IMR-90 (cell line): ENCODE measurements around the gene EBP. TPM values are rescaled to one million over a fixed set of nuclear protein-coding genes. Genes with fewer than 3 reads are reported as not detected.

Experiments used
- ATAC-seq: fragments of 200-7000 bp; cut with Tn5 transposase; 2 replicates; pipeline ENCODE4 v1.9.1; 2020; ENCODE audit warnings: low read depth, mild to moderate bottlenecking, moderate library complexity
- BruUV-seq: library from RNA; stranded (reverse); fragments of 400-500 nt; replicated peaks from 2 replicates; lab custom pipeline; 2021; lab: Mats Ljungman, UMichigan
- CTCF ChIA-PET: fragments of 300-600 bp; formaldehyde crosslinking; extraction: SDS; loops from one replicate; lab custom pipeline; 2021; ENCODE audit warnings: antibody characterized with exemption; lab: Yijun Ruan, JAX
- POLR2A ChIA-PET: fragments of 300-600 bp; sonication (Branson Sonifier 250); formaldehyde crosslinking; loops from one replicate; lab custom pipeline; 2022; ENCODE audit warnings: antibody characterized with exemption; ENCODE audit not compliant: unreplicated experiment; lab: Charles Lee
- DNase-seq: peaks from one replicate; pipeline ENCODE4 v3.0.0; 2013
- H2AFZ ChIP-seq: replicated peaks from 2 replicates; pipeline ENCODE3; 2013; ENCODE audit warnings: low read length, mild to moderate bottlenecking; ENCODE audit not compliant: poor library complexity
- H2AK5ac ChIP-seq: 2 replicates; pipeline ENCODE4 v1.6.1; 2013; ENCODE audit warnings: low read depth, low read length, inconsistent platforms
- H2AK9ac ChIP-seq: replicated peaks from 2 replicates; pipeline ENCODE3; 2013; ENCODE audit warnings: mild to moderate bottlenecking, low read depth, low read length, moderate library complexity; ENCODE audit not compliant: poor library complexity
- H2BK120ac ChIP-seq: 2 replicates; pipeline ENCODE4 v1.6.1; 2013; ENCODE audit warnings: low read depth, low read length, inconsistent platforms
- H2BK15ac ChIP-seq: 3 replicates; pipeline ENCODE4 v1.6.1; 2013; ENCODE audit warnings: low read depth, low read length, inconsistent platforms
- H2BK20ac ChIP-seq: 2 replicates; pipeline ENCODE4 v1.6.1; 2013; ENCODE audit warnings: low read depth, mild to moderate bottlenecking, inconsistent platforms, low read length, moderate library complexity
- H2BK5ac ChIP-seq: 2 replicates; pipeline ENCODE4 v1.6.1; 2013; ENCODE audit warnings: mild to moderate bottlenecking, low read depth, low read length, inconsistent platforms; ENCODE audit not compliant: poor library complexity, severe bottlenecking
- H3K14ac ChIP-seq: replicated peaks from 2 replicates; pipeline ENCODE4 v1.6.1; 2013; ENCODE audit warnings: low read depth, low read length, inconsistent platforms
- H3K18ac ChIP-seq: 2 replicates; pipeline ENCODE4 v1.6.1; 2013; ENCODE audit warnings: low read depth, low read length, control low read depth
- H3K23ac ChIP-seq: 2 replicates; pipeline ENCODE4 v1.6.1; 2013; ENCODE audit warnings: low read depth, low read length, inconsistent platforms
- H3K27ac ChIP-seq: 2 replicates; pipeline ENCODE4 v1.5.1; 2013; ENCODE audit warnings: mild to moderate bottlenecking, control low read depth, low read length; ENCODE audit not compliant: insufficient read depth
- H3K27me3 ChIP-seq: 2 replicates; pipeline ENCODE4 v1.6.1; 2013; ENCODE audit warnings: low read length; ENCODE audit not compliant: control insufficient read depth, insufficient read depth
- H3K36me3 ChIP-seq: 2 replicates; pipeline ENCODE4 v1.6.1; 2013; ENCODE audit warnings: low read length, mixed read lengths; ENCODE audit not compliant: control insufficient read depth, insufficient read depth
- H3K4ac ChIP-seq: 2 replicates; pipeline ENCODE4 v1.6.1; 2013; ENCODE audit warnings: low read depth, low read length, inconsistent platforms
- H3K4me1 ChIP-seq: 2 replicates; pipeline ENCODE4 v1.6.1; 2013; ENCODE audit warnings: low read length, mixed read lengths; ENCODE audit not compliant: control insufficient read depth, insufficient read depth
- H3K4me2 ChIP-seq: 2 replicates; pipeline ENCODE4 v1.6.1; 2013; ENCODE audit warnings: low read depth, mild to moderate bottlenecking, control low read depth, low read length, moderate library complexity
- H3K4me3 ChIP-seq: 2 replicates; pipeline ENCODE4 v1.5.1; 2013; ENCODE audit warnings: low read depth, mild to moderate bottlenecking, control low read depth, low read length, moderate library complexity; ENCODE audit not compliant: insufficient read depth
- H3K56ac ChIP-seq: 2 replicates; pipeline ENCODE4 v1.6.1; 2013; ENCODE audit warnings: low read length, inconsistent platforms; ENCODE audit not compliant: insufficient read depth; ENCODE audit errors: extremely low read depth
- H3K79me1 ChIP-seq, 2 experiments: 2 replicates each; pipeline ENCODE4 v1.6.1; 2013; ENCODE audit warnings: low read length in 2 of 2, inconsistent platforms in 1 of 2, low read depth in 1 of 2
- H3K9ac ChIP-seq: 2 replicates; pipeline ENCODE4 v1.6.1; 2013; ENCODE audit warnings: low read depth, low read length, control low read depth
- H3K9me1 ChIP-seq: 2 replicates; pipeline ENCODE4 v1.6.1; 2013; ENCODE audit warnings: low read length, inconsistent platforms; ENCODE audit not compliant: insufficient read depth
- H3K9me3 ChIP-seq: 2 replicates; pipeline ENCODE4 v1.6.1; 2013; ENCODE audit warnings: low read length; ENCODE audit not compliant: control insufficient read depth, insufficient read depth
- H4K20me1 ChIP-seq: 2 replicates; pipeline ENCODE4 v1.6.1; 2013; ENCODE audit warnings: low read length, inconsistent platforms; ENCODE audit not compliant: insufficient read depth
- H4K5ac ChIP-seq: 2 replicates; pipeline ENCODE4 v1.6.1; 2013; ENCODE audit warnings: mild to moderate bottlenecking, low read depth, low read length, control low read depth
- H4K8ac ChIP-seq, 2 experiments: 2 replicates each; pipeline ENCODE4 v1.6.1; 2013; ENCODE audit warnings: low read depth in 2 of 2, low read length in 2 of 2, control low read depth in 1 of 2, inconsistent platforms in 1 of 2
- H4K91ac ChIP-seq: 2 replicates; pipeline ENCODE4 v1.6.1; 2013; ENCODE audit warnings: low read depth, low read length, inconsistent platforms; ENCODE audit not compliant: insufficient read depth
- BHLHE40 ChIP-seq: fragments of 150-350 bp; IDR thresholded peaks from 2 replicates; pipeline ENCODE4 v1.6.1; 2016; ENCODE audit warnings: mild to moderate bottlenecking, low read depth, low read length
- CEBPB ChIP-seq: IDR thresholded peaks from 2 replicates; pipeline ENCODE4 v1.6.1; 2012; ENCODE audit warnings: low read depth, low read length, improper control_type of control experiment
- CHD1 ChIP-seq: IDR thresholded peaks from 2 replicates; pipeline ENCODE4 v1.6.1; 2012; ENCODE audit warnings: low read depth, low read length, improper control_type of control experiment
- FOS ChIP-seq: fragments of 150-350 bp; IDR thresholded peaks from 2 replicates; pipeline ENCODE4 v1.6.1; 2016; ENCODE audit warnings: low read depth, low read length
- MAFK ChIP-seq: IDR thresholded peaks from 2 replicates; pipeline ENCODE4 v1.6.1; 2012; ENCODE audit warnings: low read depth, low read length, improper control_type of control experiment
- MAZ ChIP-seq: IDR thresholded peaks from 2 replicates; pipeline ENCODE4 v1.6.1; 2012; ENCODE audit warnings: low read depth, mild to moderate bottlenecking, low read length, improper control_type of control experiment, moderate library complexity, borderline replicate concordance
- MXI1 ChIP-seq: IDR thresholded peaks from 2 replicates; pipeline ENCODE4 v1.6.1; 2012; ENCODE audit warnings: low read depth, mild to moderate bottlenecking, low read length, moderate library complexity, borderline replicate concordance
- NFE2L2 ChIP-seq: fragments of 150-350 bp; IDR thresholded peaks from 2 replicates; pipeline ENCODE4 v1.6.1; 2016; ENCODE audit warnings: low read depth, mild to moderate bottlenecking, low read length
- POLR2A ChIP-seq: IDR thresholded peaks from 2 replicates; pipeline ENCODE4 v1.6.1; 2012; ENCODE audit warnings: mild to moderate bottlenecking, low read depth, low read length
- RAD21 ChIP-seq: IDR thresholded peaks from 2 replicates; pipeline ENCODE4 v1.6.1; 2012; ENCODE audit warnings: low read length, improper control_type of control experiment
- RCOR1 ChIP-seq: IDR thresholded peaks from 2 replicates; pipeline ENCODE4 v1.6.1; 2012; ENCODE audit warnings: mild to moderate bottlenecking, low read length, improper control_type of control experiment; ENCODE audit not compliant: insufficient replicate concordance
- RFX5 ChIP-seq: IDR thresholded peaks from 2 replicates; pipeline ENCODE4 v1.8.0; 2012; ENCODE audit warnings: low read depth, mild to moderate bottlenecking, low read length, moderate library complexity
- SMC3 ChIP-seq: fragments of 150-350 bp; IDR thresholded peaks from 2 replicates; pipeline ENCODE4 v1.6.1; 2016; ENCODE audit warnings: low read depth, mild to moderate bottlenecking, antibody characterized with exemption, low read length, moderate library complexity
- WGBS, 2 experiments: methylation state at CpG; one replicate each; pipeline versions ENCODE4 v1.1.5 to v1.1.7; 2013; ENCODE audit warnings: missing lambda C conversion rate in 2 of 2; ENCODE audit not compliant: insufficient read length in 1 of 2; ENCODE audit errors: extremely low coverage in 2 of 2; 5-methylcytosine and 5-hydroxymethylcytosine counted together
- dilution Hi-C: fragments of 300-500 bp; cut with HindIII; formaldehyde crosslinking; loops from one replicate; pipeline ENCODE4 v1.14.3; 2018; ENCODE audit warnings: low sequenced_read_pairs; ENCODE audit not compliant: unreplicated experiment
- in situ Hi-C: fragments of 300-500 bp; cut with MboI; formaldehyde crosslinking; loops from 3 replicates; pipeline ENCODE4 v1.14.3; 2019; ENCODE audit warnings: low sequenced_read_pairs, inconsistent platforms, mixed read lengths
- intact Hi-C: fragments of 100-400 bp; cut with micrococcal nuclease; formaldehyde crosslinking; loops from 2 replicates; pipeline ENCODE4 v1.10.0; 2022
- polyA plus RNA-seq, 3 experiments: library from polyadenylated mRNA; depleted of rRNA; stranded (reverse); fragments of >200 nt; gene quantifications; 2 replicates each; pipeline ENCODE4 v1.2.3, GENCODE V29; 2012; ENCODE audit warnings: low replicate concordance in 1 of 3
- total RNA-seq: library from RNA; depleted of rRNA; stranded (reverse); fragments of >200 nt; gene quantifications from 2 replicates; pipeline ENCODE4 v1.2.3, GENCODE V29; 2012
- TF ChIP-seq, protein P1 (sequence below): fragments of 150-350 bp; IDR thresholded peaks from 2 replicates; pipeline ENCODE4 v1.6.1; 2017; ENCODE audit warnings: mild to moderate bottlenecking, antibody characterized with exemption, low read length, low read depth
- TF ChIP-seq, protein P2 (sequence below): conservative IDR thresholded peaks from 2 replicates; pipeline ENCODE4 v1.5.1; 2012; ENCODE audit warnings: mild to moderate bottlenecking, low read depth, low read length, improper control_type of control experiment
- TF ChIP-seq, protein P3 (sequence below): fragments of 150-350 bp; IDR thresholded peaks from 2 replicates; pipeline ENCODE4 v1.6.1; 2016; ENCODE audit warnings: low read depth, mild to moderate bottlenecking, low read length, moderate library complexity, borderline replicate concordance

Gene EBP
- total and polyA plus RNA-seq, 2 of the 4 experiments (the other 2 are of a cell fraction), result 39.4 to 78.9 TPM

DNA sequence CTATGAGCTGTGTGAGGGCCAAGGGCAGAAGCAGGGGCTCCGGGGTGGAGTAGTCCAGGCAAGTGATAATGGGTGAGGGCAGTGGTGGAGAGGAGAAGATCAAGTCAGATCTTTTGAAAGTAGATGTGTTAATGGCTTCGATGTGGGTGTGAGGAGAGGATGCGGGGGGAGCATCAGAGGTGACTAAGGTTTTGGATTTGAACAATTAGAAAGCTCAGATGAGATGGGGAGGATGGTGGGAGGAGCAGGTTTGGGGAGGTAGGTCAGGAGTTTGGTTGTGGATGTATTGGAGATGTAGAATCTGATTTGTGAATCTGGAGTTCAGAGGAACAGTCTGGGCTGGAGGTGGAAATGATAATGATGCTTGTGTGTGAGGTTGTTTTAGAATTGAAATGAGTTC is 41.0 kb upstream of the EBP start:
- no peak overlapping the region for H3K4me3 ChIP-seq
- H2BK5ac ChIP-seq, result no peak overlapping the region
- no peak overlapping the region for H3K18ac ChIP-seq
- no peak overlapping the region for H4K5ac ChIP-seq
- H4K20me1 ChIP-seq, result no peaks in the 10 kb centered on the region; the same call in 1 of the 2 replicates
- peaks cover 0 to 23% of the 10 kb centered on the region in 2 experiments; a peak in 2 of 4 replicates for H3K79me1 ChIP-seq
- CTCF ChIA-PET, result interaction anchor here (0.5 kb wide), 1 partner anchor 533 kb away, joined by 3 read pairs; no protein-coding TSS in a partner anchor
- intact Hi-C loops (no loop called here), in situ Hi-C loops (no loop called here), dilution Hi-C loops (no loop called here)
- H3K27ac ChIP-seq, result no peak overlapping the region
- no TSS peak for BruUV-seq
- H3K27me3 ChIP-seq, result no peaks in the 10 kb centered on the region
- no peak overlapping the region for H3K9ac ChIP-seq
- H3K56ac ChIP-seq, result no peak overlapping the region
- H3K4ac ChIP-seq, result no peak overlapping the region
- H4K8ac ChIP-seq, result no peak overlapping the region
- no peaks in the 10 kb centered on the region for H3K9me3 ChIP-seq
- no peak overlapping the region for H3K4me2 ChIP-seq
- H2AK9ac ChIP-seq, result no peak overlapping the region
- DNase-seq, result no peak
- no peaks in the 10 kb centered on the region for H3K4me1 ChIP-seq
- H2AFZ ChIP-seq, result no peak overlapping the region
- H2BK20ac ChIP-seq, result no peak overlapping the region
- H4K91ac ChIP-seq, result no peak overlapping the region
- no peak overlapping the region for H2BK15ac ChIP-seq
- POLR2A ChIA-PET, result no interaction called here
- H2AK5ac ChIP-seq, result no peak overlapping the region
- 69% methylated on average over 3 of the region's 3 CpGs; no CpG with 5 or more reads in 1 of the 2 experiments for WGBS, 2 experiments
- ATAC-seq, result no peak
- H3K14ac ChIP-seq, result no peak overlapping the region
- TF ChIP-seq CHD1 (no peak), MXI1 (no peak), MAFK (no peak), SMC3 (no peak), RCOR1 (no peak), CEBPB (no peak), RAD21 (no peak), NFE2L2 (no peak), FOS (no peak), POLR2A (no peak), MAZ (no peak), BHLHE40 (no peak), RFX5 (no peak)
- TF ChIP-seq, protein P1, sequence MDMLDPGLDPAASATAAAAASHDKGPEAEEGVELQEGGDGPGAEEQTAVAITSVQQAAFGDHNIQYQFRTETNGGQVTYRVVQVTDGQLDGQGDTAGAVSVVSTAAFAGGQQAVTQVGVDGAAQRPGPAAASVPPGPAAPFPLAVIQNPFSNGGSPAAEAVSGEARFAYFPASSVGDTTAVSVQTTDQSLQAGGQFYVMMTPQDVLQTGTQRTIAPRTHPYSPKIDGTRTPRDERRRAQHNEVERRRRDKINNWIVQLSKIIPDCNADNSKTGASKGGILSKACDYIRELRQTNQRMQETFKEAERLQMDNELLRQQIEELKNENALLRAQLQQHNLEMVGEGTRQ, result no peak
- TF ChIP-seq, protein P2, sequence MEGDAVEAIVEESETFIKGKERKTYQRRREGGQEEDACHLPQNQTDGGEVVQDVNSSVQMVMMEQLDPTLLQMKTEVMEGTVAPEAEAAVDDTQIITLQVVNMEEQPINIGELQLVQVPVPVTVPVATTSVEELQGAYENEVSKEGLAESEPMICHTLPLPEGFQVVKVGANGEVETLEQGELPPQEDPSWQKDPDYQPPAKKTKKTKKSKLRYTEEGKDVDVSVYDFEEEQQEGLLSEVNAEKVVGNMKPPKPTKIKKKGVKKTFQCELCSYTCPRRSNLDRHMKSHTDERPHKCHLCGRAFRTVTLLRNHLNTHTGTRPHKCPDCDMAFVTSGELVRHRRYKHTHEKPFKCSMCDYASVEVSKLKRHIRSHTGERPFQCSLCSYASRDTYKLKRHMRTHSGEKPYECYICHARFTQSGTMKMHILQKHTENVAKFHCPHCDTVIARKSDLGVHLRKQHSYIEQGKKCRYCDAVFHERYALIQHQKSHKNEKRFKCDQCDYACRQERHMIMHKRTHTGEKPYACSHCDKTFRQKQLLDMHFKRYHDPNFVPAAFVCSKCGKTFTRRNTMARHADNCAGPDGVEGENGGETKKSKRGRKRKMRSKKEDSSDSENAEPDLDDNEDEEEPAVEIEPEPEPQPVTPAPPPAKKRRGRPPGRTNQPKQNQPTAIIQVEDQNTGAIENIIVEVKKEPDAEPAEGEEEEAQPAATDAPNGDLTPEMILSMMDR, result no peak
- TF ChIP-seq, protein P3, sequence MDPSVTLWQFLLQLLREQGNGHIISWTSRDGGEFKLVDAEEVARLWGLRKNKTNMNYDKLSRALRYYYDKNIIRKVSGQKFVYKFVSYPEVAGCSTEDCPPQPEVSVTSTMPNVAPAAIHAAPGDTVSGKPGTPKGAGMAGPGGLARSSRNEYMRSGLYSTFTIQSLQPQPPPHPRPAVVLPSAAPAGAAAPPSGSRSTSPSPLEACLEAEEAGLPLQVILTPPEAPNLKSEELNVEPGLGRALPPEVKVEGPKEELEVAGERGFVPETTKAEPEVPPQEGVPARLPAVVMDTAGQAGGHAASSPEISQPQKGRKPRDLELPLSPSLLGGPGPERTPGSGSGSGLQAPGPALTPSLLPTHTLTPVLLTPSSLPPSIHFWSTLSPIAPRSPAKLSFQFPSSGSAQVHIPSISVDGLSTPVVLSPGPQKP, result no peak
- H3K23ac ChIP-seq, result no peak overlapping the region
- H3K36me3 ChIP-seq, result peaks cover 13% of the 10 kb centered on the region
- H3K9me1 ChIP-seq, result peaks cover 7% of the 10 kb centered on the region
- H2BK120ac ChIP-seq, result no peak overlapping the region
